Neural progenitor cell (in vitro differentiated cells): ENCODE data around the gene TBC1D14. TPM values are rescaled to one million over a fixed set of nuclear protein-coding genes. Genes with fewer than 3 reads are reported as not detected.
"Not testable (repeated sequence)": the region's sequence is repeated elsewhere in the genome, so short reads cannot be mapped to it uniquely, and the experiment has no call there.

Experiments used
- DNase-seq: peaks from one replicate; pipeline ENCODE4 v3.0.0-alpha.2; 2016; ENCODE audit warnings: low spot score
- H2AFZ ChIP-seq: fragments of 200-600 bp; sonication (generic); replicated peaks from 2 replicates; pipeline ENCODE4 v1.6.1; 2016; ENCODE audit warnings: antibody characterized with exemption
- H3F3A ChIP-seq: fragments of 200-600 bp; sonication (generic); 2 replicates; pipeline ENCODE4 v1.6.1; 2016; ENCODE audit warnings: antibody characterized with exemption, low read depth
- H3K27ac ChIP-seq: fragments of 200-600 bp; sonication (generic); 2 replicates; pipeline ENCODE4 v1.5.1; 2016; ENCODE audit warnings: mild to moderate bottlenecking
- H3K27me3 ChIP-seq: fragments of 200-600 bp; sonication (generic); 2 replicates; pipeline ENCODE4 v1.6.1; 2016; ENCODE audit warnings: mild to moderate bottlenecking, moderate library complexity
- H3K36me3 ChIP-seq: fragments of 200-600 bp; sonication (generic); 2 replicates; pipeline ENCODE4 v1.5.1; 2016
- H3K4me1 ChIP-seq: fragments of 200-600 bp; sonication (generic); 2 replicates; pipeline ENCODE4 v1.6.1; 2016; ENCODE audit warnings: mixed run types
- H3K4me2 ChIP-seq: fragments of 200-600 bp; sonication (generic); 2 replicates; pipeline ENCODE4 v1.6.1; 2016
- H3K4me3 ChIP-seq: fragments of 200-600 bp; sonication (generic); 2 replicates; pipeline ENCODE4 v1.5.1; 2016
- H3K79me2 ChIP-seq: fragments of 200-600 bp; sonication (generic); 2 replicates; pipeline ENCODE4 v1.6.1; 2016; ENCODE audit warnings: low read depth
- H3K9ac ChIP-seq: fragments of 200-600 bp; sonication (generic); 2 replicates; pipeline ENCODE4 v1.6.1; 2016
- H3K9me3 ChIP-seq: fragments of 200-600 bp; sonication (generic); 2 replicates; pipeline ENCODE4 v1.5.1; 2016; ENCODE audit warnings: low read depth
- H4K20me1 ChIP-seq: fragments of 200-600 bp; sonication (generic); 2 replicates; pipeline ENCODE4 v1.6.1; 2016; ENCODE audit warnings: low read depth
- H3K27ac Mint-ChIP-seq: 3 replicates; pipeline ENCODE4 v1.8.0; 2021; ENCODE audit warnings: mixed read lengths
- H3K27me3 Mint-ChIP-seq: 2 replicates; pipeline ENCODE4 v1.8.0; 2022; ENCODE audit warnings: low read depth, mild to moderate bottlenecking, inconsistent platforms, moderate library complexity, mixed read lengths; ENCODE audit not compliant: insufficient read depth
- H3K36me3 Mint-ChIP-seq: 3 replicates; pipeline ENCODE4 v1.8.0; 2021; ENCODE audit warnings: mixed read lengths
- H3K4me1 Mint-ChIP-seq: 3 replicates; pipeline ENCODE4 v1.8.0; 2021; ENCODE audit warnings: mixed read lengths
- H3K4me3 Mint-ChIP-seq: 3 replicates; pipeline ENCODE4 v1.8.0; 2021; ENCODE audit warnings: mild to moderate bottlenecking, moderate library complexity, mixed read lengths
- H3K9me3 Mint-ChIP-seq: 3 replicates; pipeline ENCODE4 v1.8.0; 2020; ENCODE audit warnings: mixed read lengths
- EZH2 ChIP-seq: fragments of 200-600 bp; sonication (generic); IDR thresholded peaks from 2 replicates; pipeline ENCODE4 v1.6.1; 2017; ENCODE audit warnings: antibody characterized with exemption, mild to moderate bottlenecking, moderate library complexity
- EZH2phosphoT487 ChIP-seq: fragments of 200-600 bp; sonication (generic); IDR thresholded peaks from 2 replicates; pipeline ENCODE4 v1.6.1; 2017; ENCODE audit warnings: antibody characterized with exemption
- total RNA-seq: library from RNA; depleted of rRNA; stranded (reverse); fragments of >200 nt; gene quantifications from 2 replicates; pipeline ENCODE4 v1.2.3, GENCODE V29; 2015; ENCODE audit warnings: low replicate concordance
- TF ChIP-seq, protein P1 (sequence below): fragments of 200-600 bp; sonication (generic); IDR thresholded peaks from 2 replicates; pipeline ENCODE4 v1.5.1; 2017; ENCODE audit warnings: antibody characterized with exemption, mild to moderate bottlenecking

Gene TBC1D14
- total RNA-seq, 1 donor from 2014 or later, result 47.9 TPM

DNA sequence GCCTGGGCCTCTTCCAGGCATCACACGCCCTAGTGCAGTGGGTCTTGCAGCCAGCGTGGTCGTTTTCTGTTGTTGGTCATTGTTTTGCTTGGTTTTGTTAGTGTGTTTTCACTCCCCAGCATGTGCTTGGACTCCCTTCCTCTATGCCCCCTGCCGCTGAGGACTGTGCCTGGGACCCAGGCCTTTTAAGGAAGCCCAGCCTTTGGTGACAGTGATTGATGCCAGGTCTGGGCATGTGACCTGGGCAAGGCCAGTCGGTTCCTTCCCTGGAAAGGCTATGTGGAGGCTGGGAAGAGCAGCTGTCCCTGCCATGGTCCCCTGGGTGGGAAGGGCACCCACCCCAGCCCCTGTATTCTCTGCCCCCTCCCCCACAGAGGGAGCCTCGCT, 167.1 kb downstream of the TBC1D14 start:
- no peaks in the 10 kb centered on the region for H3K36me3 Mint-ChIP-seq
- H3K4me3 Mint-ChIP-seq, result peak overlapping the region; percentile 15
- H3K27me3 Mint-ChIP-seq, result peaks cover 3% of the 10 kb centered on the region
- Histone ChIP-seq H2AFZ (no peak overlapping the region), H4K20me1 (no peaks in the 10 kb centered on the region), H3K9ac (no peak overlapping the region), H3K79me2 (no peaks in the 10 kb centered on the region), H3K27me3 (peaks cover 25% of the 10 kb centered on the region), H3K9me3 (peaks cover 5% of the 10 kb centered on the region), H3K27ac (no peak overlapping the region), H3K4me2 (no peak overlapping the region), H3K36me3 (no peaks in the 10 kb centered on the region), H3K4me3 (no peak overlapping the region), H3K4me1 (no peaks in the 10 kb centered on the region), H3F3A (no peaks in the 10 kb centered on the region)
- TF ChIP-seq, protein P1, sequence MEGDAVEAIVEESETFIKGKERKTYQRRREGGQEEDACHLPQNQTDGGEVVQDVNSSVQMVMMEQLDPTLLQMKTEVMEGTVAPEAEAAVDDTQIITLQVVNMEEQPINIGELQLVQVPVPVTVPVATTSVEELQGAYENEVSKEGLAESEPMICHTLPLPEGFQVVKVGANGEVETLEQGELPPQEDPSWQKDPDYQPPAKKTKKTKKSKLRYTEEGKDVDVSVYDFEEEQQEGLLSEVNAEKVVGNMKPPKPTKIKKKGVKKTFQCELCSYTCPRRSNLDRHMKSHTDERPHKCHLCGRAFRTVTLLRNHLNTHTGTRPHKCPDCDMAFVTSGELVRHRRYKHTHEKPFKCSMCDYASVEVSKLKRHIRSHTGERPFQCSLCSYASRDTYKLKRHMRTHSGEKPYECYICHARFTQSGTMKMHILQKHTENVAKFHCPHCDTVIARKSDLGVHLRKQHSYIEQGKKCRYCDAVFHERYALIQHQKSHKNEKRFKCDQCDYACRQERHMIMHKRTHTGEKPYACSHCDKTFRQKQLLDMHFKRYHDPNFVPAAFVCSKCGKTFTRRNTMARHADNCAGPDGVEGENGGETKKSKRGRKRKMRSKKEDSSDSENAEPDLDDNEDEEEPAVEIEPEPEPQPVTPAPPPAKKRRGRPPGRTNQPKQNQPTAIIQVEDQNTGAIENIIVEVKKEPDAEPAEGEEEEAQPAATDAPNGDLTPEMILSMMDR, result no peak
- no peak for TF ChIP-seq EZH2phosphoT487
- TF ChIP-seq EZH2, result no peak
- no peaks in the 10 kb centered on the region for H3K4me1 Mint-ChIP-seq
- peaks cover 4% of the 10 kb centered on the region for H3K9me3 Mint-ChIP-seq
- no peak overlapping the region for H3K27ac Mint-ChIP-seq
- DNase-seq, result no peak

GRCh38 chr4:7077371-7077770, 167.7 kb downstream of the TBC1D14 start:
- DNase-seq, result no peak

DNA sequence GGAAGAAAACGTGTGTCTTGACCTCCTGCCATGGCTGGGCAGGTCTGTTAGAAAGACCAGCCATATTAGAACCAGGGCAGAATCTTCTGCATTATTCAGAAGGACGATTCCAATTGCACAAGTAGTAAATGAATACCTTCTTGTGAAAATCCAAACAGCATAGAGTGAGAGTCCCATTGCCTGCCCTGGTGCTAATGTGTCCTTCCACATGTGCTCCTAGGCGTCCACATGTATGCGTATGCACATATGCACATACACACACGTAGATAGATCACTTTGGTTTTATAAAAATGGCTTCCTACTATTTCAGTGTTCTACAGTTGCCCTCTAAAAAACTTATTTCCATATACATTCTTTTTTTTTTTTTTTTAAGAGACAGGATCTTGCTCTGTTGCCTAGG, 168.4 kb downstream of the TBC1D14 start:
- Histone ChIP-seq H3K27ac (no peak overlapping the region), H3K9me3 (peaks cover 5% of the 10 kb centered on the region), H3K9ac (no peak overlapping the region), H3K4me1 (no peaks in the 10 kb centered on the region), H4K20me1 (no peaks in the 10 kb centered on the region), H3K4me2 (no peak overlapping the region), H3K27me3 (peaks cover 25% of the 10 kb centered on the region), H2AFZ (no peak overlapping the region), H3K4me3 (no peak overlapping the region), H3F3A (no peaks in the 10 kb centered on the region), H3K79me2 (no peaks in the 10 kb centered on the region), H3K36me3 (no peaks in the 10 kb centered on the region)
- Mint-ChIP-seq H3K9me3 (peaks cover 4% of the 10 kb centered on the region), H3K4me1 (no peaks in the 10 kb centered on the region), H3K27ac (no peak overlapping the region), H3K4me3 (no peak overlapping the region), H3K27me3 (peaks cover 5% of the 10 kb centered on the region), H3K36me3 (no peaks in the 10 kb centered on the region)
- TF ChIP-seq EZH2 (no peak), EZH2phosphoT487 (no peak)
- TF ChIP-seq, protein P1, result no peak
- no peak for DNase-seq

More at GRCh38 chr4:7077371-7077770, 167.7 kb downstream of the TBC1D14 start:
- H3K4me3 Mint-ChIP-seq, result peak overlapping the region; percentile 50
- peaks cover 4% of the 10 kb centered on the region for H3K9me3 Mint-ChIP-seq
- peaks cover 5% of the 10 kb centered on the region for H3K27me3 Mint-ChIP-seq
- Histone ChIP-seq H3F3A (no peaks in the 10 kb centered on the region), H3K36me3 (no peaks in the 10 kb centered on the region), H3K79me2 (no peaks in the 10 kb centered on the region), H2AFZ (no peak overlapping the region), H3K4me2 (no peak overlapping the region), H3K4me3 (no peak overlapping the region), H3K27me3 (peaks cover 19% of the 10 kb centered on the region), H4K20me1 (no peaks in the 10 kb centered on the region), H3K9ac (no peak overlapping the region), H3K27ac (no peak overlapping the region), H3K9me3 (peaks cover 5% of the 10 kb centered on the region), H3K4me1 (no peaks in the 10 kb centered on the region)
- H3K36me3 Mint-ChIP-seq, result no peaks in the 10 kb centered on the region
- no peak overlapping the region for H3K27ac Mint-ChIP-seq
- no peaks in the 10 kb centered on the region for H3K4me1 Mint-ChIP-seq
- TF ChIP-seq EZH2 (no peak), EZH2phosphoT487 (no peak)
- TF ChIP-seq, protein P1, result no peak

GRCh38 chr4:7079483-7079882, 169.9 kb downstream of the TBC1D14 start:
- not testable (repeated sequence) for H3K4me3 Mint-ChIP-seq, H3K4me2 ChIP-seq, H3K27ac ChIP-seq, H3K27me3 Mint-ChIP-seq, H3K36me3 ChIP-seq, H3K9ac ChIP-seq, H3K9me3 ChIP-seq, H4K20me1 ChIP-seq, H3K36me3 Mint-ChIP-seq, H3K9me3 Mint-ChIP-seq, DNase-seq, H3K4me1 ChIP-seq, H3K4me1 Mint-ChIP-seq, H2AFZ ChIP-seq, H3K79me2 ChIP-seq, H3K4me3 ChIP-seq, H3F3A ChIP-seq, H3K27ac Mint-ChIP-seq
- peaks cover 32% of the 10 kb centered on the region for H3K27me3 ChIP-seq

DNA sequence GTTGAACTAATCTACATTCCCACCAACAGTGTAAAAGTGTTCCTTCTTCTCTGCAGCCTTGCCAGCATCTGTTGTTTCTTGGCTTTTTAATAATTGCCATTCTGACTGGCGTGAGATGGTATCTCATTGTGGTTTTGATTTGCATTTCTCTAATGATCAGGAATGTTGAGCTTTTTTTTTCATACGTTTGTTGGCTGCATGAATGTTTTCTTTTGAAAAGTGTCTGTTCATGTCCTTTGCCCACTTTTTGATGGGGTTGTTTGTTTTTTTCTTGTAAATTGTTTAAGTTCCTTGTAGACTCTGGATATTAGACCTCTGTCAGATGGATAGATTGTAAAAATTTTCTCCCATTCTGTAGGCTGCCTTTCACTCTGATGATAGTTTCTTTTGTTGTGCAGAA, 170.3 kb downstream of the TBC1D14 start:
- H2AFZ ChIP-seq, H3K4me1 Mint-ChIP-seq, H3K4me2 ChIP-seq, H3K27ac Mint-ChIP-seq, H3K27ac ChIP-seq, H3K4me3 ChIP-seq, DNase-seq, H3F3A ChIP-seq, H3K9me3 Mint-ChIP-seq, H3K9me3 ChIP-seq, H3K4me1 ChIP-seq, H3K9ac ChIP-seq, H3K4me3 Mint-ChIP-seq, H3K79me2 ChIP-seq, H3K36me3 Mint-ChIP-seq, H3K27me3 Mint-ChIP-seq, H4K20me1 ChIP-seq, H3K36me3 ChIP-seq: not testable (repeated sequence)
- H3K27me3 ChIP-seq, result peaks cover 33% of the 10 kb centered on the region
